AG08396 (cell line): ENCODE measurements around the gene EPHA5.
A peak's percentile ranks its signal among the peaks of the same experiment; 100 is the strongest.

Experiments
- DNase-seq: peaks from one replicate; pipeline ENCODE4 v3.0.0; 2012; ENCODE audit warnings: low spot score, mixed read lengths

The EPHA5 gene

DNA sequence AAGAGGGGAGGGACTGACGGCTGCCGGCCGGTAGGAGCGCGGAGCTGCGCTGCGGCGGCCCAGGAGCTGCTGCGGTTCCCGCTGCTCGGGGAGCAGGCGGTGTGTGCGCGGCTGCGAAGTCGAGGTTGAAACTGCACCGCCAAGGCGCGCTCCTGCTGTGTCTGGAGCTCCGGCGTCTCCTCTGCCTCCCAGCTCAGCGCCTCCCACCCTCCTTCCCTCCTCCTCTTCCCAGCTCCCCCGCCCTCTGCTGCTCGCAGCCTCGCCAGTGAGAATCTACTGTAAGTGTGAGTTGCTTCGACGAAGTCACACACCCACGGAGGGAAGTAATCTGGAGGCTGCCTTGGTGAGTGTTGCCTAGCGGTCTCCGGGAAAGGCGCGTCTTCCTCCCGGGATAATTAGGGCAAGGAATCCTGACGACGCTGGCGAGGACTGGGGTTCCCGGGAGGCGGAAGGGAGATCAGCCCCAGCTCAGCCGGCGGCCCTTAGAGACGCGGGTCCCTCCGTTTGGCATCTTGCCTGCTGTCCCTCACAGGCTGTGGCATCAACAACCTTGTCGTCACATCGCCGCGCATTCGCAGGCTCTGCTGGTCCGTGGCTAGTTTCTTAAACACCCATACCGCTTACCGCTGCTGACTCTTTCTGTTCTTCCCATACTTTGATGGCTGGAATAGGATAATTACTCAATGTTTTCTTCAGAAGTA lies at the start of gene EPHA5:
TSS of gene EPHA5 (minus strand) at position 159 of the 701 bp plus-strand sequence. CDS start 747 bp downstream, outside the sequence.
- peak; percentile 41 for DNase-seq

DNA sequence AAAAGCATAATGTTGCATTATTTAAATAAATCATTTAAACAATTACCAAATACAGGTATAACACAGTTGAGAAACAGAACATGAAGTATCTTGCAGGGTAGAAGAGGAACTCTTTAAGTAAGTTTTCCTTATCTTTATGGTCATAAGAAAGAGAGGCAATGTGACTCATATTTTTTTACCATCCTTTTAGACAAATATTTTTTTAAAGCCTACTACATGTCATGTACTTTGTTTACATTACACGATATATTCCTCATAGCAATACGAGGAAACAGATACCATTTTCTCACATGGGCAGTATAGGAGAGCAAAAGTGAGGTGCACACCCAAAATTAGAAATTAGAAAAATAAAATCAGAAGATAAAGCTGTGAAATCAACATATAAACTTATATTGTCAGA lies 49.3 kb upstream of the EPHA5 start:
- no peak for DNase-seq

DNA sequence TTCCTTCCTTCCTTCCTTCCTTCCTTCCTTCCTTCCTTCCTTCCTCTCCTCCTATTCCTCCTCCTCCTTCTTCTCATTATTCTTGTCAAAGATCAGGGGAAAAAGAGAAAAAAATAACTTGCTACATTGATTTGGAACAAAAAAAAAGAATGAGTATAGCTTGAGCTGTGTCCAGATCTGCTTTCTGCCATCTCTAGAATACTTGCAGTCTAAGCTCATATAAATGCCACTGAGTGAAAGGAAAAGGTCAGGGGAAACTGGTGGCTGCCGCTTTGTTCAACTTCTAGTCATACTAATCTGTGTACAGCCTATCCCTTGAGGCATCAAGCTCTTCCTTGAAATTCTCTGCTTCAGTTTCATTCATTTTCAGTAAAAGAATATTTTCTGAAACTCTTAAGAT lies 28.3 kb upstream of the EPHA5 start:
- DNase-seq = no peak

DNA sequence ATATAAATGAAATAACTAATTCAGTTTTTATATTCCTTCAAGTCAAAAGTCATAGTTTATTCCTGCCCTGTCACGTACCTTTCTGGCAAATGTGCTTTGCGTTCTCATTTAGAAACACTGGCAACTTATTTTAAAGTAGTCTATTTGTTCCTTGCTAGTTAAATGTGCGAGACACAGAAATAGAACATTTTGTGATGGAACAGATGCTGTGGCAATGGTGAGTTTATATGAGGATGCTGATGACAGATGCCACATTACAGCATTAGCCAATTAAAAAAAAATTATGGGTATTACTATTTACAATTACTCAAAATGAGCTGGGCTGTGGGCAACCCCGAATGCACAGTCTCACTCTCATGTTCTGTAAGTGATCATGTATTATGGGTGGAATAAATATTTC lies 26.1 kb upstream of the EPHA5 start:
- DNase-seq = no peak

DNA sequence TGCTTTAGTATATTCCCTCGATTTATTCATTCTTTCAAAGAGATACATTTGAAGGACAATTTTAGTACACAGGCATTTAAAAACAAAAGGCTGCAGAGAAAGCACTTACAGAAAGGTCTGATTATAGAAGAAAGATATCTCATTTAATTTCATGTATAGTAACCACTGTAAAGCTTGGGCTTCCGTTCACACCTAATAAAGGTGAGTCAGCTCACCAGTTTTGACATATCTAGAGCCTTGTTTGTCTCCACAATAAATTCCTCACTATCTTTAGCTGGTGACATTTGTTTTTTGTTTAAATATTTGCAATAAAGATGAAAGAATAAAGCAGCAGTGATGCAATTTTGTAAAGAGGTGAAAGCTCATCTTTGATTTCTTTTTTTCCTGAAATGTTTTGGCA lies 1.1 kb upstream of the EPHA5 start:
- no peak for DNase-seq

DNA sequence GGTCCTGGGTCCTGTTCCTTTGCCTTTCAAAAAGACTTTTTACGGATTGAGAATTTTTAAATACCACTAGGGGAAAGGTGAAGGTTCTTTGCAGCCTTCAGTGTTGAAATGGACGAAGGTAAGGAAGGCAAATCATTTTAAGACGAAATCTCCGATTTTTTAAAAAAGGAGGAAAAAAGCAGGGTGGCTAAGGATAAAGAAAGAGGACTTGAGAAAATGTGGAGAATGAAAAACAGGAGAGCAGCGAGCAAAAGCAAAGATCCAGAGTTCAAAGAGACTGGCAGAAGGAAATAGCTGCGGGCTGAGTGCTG lies 314 bp downstream of the EPHA5 start:
- DNase-seq = no peak

DNA sequence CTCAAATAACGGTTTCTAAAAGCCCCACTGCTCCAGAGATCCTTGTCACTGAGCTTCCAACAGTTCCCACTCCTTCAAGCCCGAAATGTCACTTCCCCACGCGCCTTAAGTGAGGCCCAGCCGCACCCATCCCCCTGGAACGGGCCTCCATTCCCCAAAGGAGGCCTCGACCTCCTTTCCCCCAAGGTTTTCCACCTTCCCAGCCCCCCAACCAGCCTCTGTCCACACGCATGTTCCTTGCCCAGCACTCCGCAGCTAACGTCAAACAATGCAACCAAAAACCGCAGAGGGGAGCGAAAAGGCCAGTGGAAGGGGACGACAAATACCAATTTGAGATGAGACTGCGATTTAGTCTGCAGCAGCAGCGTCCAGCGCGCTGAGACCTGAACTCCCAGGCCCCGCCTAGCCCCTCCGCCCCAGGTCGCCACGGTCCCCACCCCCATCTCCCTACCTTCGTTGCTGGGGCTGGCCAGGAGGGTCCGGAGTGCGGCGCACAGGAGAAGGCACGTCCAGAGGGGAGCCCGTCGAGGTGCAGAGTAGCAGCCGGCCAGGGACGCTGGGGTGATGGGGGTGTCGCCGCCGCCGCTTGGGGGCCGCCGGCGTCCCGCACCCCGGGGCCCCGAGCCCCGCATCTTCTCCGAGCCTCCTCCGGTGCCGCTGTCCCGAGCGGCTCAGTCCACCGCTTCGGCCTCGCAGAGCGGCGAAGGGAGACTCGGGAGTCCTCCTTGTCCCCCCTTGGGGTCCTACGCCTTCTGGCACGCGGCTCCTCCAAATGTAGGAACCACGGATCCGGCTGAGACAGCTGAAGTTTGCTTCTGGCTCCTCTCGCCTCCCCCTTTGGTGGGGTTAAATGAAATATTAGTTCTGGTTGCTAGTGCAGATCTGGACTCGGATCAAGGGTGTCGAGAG lies 924 bp downstream of the EPHA5 start:
- DNase-seq = peak; percentile 3

DNA sequence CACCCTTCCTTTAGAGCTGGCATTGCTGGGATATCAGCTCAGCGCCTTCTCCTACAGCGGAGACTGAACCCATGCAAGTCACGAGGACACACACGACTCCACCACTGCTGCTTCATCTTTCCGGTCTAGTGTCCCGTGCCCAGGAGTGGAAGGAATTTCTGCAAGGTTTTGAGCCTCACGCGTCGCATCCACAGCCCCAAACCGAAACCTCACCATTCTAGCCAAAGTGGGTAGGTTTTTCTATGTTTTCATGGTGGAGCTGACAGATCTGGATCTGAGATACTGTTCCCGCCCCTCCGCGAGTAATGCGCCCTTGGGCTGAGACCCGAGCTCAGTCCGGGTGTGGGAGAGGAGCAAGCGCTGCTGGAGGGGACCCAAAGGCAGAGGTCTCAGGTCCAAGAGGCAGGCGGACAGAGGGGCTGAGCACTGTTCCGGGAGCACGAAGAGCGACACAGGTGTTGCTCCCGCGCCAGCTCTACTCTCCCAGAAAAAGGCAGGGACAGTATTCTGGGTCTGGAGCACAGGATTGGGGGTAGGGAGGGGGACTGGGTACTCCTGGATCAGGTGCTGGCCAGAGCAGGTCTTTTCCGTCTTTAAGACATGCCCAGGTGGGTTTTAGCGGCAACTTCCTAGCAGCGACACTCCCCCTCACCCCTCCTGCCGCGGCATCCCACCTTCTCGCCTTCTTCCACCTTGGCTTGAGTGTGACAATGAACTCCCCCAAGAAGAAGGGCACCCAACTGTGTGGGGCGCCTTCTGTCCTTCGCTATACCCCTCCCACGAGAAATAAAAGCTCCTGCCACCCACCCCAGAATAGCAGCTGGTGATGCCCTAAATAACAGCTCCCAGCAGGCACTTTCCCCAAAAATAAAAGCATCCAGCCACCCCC lies 1.8 kb downstream of the EPHA5 start:
- peak; percentile 9 for DNase-seq

DNA sequence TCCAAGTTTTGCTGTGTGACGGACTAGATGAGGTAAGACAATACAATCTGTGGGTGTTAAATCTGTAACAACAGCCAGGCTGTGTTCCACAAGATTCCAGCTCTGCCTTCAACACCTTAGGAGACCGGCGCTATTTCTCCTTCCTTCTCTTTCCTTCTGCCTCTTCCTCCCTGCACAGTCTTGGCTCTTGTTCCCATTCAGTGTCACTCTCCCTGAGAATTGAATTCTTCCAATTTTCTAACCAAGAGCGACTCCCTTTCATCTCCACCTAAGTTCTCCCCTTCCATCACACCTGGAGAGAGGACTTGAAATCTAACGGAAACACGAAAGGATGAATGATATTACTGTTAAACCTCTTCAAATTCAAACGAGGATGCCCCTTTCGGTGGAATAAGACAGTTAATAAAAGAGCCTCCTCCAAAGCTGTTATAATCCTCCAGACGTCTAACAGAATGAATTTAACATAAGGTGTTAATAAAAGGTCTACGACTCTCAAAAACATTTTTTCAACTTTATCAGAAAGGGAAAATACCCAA lies 2.7 kb downstream of the EPHA5 start:
- DNase-seq = no peak

DNA sequence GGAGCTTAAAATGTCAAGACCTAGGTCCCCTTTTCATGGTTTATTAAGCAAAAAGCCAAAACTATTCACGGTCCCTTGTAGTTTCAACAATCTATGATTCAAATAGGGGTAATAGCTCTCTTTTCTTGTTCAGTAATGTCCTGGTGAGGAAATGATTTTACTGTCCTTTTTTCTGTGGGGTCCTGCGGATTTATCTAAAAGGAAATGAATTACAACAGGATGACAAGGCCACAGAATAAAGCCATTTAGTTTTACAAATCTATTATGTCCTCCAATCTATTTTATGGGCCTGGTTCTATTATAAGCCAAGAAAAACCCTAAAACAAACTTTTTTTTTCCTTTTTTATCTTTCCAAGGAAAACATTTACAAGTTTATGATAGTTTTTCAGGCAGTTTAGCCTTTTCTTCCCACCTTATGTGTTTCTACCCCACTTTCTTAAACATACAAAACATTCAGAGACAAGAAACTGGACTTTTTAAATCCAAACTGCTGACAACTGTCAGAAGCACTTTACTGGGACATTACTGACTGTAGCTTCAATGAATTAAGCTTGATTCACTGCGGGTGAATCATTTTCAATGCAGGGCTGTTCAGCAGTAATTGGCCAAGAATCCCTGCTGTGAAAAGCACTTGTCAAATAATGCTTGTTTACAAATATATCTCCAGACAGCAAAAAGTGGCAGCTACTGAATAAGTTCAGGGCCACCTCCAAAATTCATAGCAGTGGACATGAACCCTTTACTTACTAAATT lies 4.3 kb downstream of the EPHA5 start:
- peak; percentile 7 for DNase-seq

DNA sequence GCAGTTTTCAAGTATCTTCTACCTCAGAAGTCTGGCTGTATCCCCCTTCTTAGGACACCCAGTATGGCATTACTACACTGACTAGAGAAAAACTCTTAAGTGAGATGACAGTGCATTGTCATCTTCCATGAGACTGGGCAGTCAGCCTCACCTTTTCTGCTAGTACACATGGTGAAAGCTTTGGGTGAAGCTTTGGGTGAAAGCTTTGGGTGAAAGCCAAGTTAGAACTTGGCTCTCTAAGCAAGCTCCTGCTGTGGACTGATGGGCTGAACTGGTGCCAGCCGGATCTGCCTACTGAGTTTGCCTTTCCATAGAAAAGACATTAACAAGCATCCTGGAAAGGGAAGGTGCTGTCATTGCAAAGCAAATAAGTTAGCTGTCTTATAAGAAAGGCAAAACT lies 8.8 kb downstream of the EPHA5 start:
- DNase-seq = no peak

DNA sequence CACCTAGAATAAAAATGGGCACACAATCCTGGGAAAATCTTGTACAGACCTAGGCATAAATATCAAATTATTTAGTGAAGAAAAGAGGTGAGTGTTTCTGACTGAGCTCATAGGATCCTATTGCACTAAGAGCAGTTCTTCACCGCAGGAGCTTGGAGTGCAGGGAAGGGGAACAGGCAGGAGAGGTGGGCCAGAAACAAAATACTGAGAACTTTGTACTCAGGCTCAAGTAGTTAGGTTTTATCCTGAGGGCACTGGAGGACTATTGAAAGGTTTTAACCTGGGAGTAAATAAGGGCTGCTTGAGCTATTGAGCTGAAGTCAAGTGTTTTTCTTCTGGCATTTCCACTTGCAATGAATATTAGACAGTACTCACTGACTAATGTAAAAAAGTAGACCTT lies 12.2 kb downstream of the EPHA5 start:
- no peak for DNase-seq

DNA sequence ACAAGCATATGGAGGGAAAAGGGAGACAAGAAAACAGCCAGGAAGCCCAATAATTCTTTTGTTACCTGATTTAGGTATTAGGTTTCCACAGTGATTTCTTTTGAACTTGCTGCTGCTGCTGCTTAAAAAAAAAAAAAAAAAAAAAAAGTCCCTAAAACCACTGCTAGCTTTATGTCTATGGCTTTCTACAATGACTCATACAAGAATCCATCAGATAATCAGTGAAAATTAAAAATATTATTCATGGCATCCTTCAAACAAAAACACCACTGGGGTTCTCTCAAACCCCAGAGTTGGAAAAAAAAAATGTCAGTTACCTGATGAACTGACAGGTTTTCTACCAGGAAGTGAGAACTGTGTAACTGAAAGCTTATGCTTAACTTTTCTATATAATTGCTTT lies 14.3 kb downstream of the EPHA5 start:
- no peak for DNase-seq

DNA sequence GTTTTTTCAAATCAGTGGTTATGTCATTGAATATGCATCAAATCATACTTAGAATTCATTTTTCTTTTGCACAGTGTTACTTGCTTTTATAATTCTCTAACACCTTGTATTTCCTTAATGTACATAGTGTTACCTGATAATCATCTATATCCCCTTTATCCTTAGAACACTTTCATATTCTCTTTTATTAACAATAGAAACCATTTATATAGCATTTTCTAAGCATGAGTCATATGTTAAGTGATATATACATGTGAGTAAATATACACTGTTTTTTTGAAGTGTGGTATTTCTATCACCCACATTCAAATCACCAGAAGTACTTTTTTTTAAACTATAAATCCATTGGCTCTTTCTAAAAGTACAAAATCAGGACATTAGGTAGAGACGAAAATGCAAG lies 15.3 kb downstream of the EPHA5 start:
- DNase-seq = no peak

DNA sequence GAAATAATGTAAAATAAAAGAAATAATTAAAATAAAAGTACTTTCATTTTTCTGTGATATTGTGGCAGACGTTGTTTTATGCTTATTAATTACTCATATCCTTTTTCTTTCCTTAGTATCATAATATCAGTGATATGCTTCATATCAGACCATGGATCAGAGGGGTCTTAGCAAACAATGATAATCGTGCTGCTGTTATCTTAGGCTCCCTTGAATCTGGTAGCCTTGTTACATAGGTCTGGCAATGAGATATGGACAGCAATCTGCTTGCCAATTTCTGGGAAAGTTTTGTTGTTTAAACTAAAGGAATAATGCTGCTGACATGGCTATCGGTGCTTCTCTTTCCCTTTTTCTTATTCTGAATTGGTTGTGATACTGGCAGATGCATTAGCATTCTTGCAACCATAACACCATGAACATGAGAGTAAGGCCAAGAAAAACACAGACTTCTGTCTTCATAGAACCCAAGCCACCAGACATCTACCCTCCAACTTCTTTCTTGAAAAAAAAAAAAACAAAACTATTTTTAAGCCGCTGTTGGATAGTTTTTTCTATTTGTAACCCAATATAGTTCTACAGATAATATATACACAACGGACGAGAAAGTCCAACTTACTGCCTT lies 16.4 kb downstream of the EPHA5 start:
- no peak for DNase-seq

DNA sequence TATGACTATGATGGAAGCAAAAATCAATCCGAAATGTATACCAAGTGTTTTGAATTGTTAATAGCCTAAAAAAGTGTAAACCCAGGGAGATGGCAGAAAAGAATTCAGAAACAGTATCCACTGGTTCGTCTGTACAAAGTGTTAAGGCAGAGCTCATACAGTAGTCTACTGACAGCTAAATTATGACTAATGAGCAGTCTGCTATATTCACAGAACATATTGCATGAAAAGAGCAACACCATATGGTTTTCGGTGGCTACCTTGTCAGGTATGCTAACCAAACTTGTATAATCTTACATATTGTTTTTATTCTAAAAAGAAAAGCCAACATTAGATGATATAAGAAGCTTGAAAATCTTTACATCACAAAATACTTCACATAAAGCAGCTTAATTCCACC lies 18.5 kb downstream of the EPHA5 start:
- no peak for DNase-seq

DNA sequence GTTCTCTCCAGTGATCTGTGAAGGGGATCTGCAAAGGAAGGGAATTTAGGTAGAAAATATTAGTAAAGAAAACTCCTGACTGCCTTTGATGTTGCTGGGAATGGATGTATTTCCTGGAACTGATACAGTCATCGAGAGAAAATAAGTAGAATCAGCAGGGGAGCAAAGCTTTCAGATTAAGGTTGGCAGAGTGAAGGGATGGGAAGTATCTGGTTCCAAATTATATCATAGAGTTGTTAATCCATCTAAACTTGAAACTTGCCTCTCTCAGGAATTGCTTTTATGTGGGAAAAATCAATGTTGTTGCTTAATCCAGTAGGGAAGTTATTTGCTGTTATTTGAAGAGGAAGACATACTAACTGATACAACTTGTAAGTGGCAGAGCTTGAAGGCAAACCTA lies 19.3 kb downstream of the EPHA5 start:
- DNase-seq = no peak

DNA sequence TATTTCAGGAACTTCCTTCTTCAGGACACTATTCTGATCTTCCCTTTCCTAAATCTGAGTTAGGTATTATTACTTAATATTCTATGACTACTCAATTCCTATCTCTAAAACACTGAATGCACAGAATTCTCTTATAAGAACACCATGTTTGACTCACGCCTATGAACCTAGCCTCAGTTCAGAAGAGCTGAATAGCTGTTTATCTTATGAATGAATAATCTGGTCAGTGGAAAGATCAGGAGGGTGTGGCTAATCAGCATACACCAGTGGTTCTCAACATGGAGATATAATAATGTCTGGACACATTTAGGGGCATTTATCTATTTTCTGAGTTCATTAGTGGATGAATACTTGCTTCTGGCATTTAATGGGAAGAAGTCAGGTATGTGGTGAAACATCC lies 24.2 kb downstream of the EPHA5 start:
- no peak for DNase-seq

DNA sequence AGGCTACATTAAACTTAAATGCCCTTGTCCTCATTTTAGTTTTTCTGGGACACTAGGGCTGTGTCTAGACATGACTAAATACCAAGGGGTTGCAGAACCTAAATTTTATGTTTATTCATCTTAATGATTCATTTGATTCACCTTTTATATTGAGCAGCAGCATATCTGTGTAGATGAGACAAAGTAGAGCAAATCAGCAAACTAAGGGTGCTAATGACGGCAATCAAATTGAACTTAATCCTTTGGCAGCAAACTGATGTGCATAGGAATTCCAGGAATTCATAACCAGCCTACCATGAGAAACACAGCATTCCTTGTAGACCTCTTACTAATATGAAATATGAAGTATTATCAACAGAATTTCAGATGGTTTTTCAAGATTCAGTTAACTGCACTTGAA lies 25.1 kb downstream of the EPHA5 start:
- DNase-seq = no peak

DNA sequence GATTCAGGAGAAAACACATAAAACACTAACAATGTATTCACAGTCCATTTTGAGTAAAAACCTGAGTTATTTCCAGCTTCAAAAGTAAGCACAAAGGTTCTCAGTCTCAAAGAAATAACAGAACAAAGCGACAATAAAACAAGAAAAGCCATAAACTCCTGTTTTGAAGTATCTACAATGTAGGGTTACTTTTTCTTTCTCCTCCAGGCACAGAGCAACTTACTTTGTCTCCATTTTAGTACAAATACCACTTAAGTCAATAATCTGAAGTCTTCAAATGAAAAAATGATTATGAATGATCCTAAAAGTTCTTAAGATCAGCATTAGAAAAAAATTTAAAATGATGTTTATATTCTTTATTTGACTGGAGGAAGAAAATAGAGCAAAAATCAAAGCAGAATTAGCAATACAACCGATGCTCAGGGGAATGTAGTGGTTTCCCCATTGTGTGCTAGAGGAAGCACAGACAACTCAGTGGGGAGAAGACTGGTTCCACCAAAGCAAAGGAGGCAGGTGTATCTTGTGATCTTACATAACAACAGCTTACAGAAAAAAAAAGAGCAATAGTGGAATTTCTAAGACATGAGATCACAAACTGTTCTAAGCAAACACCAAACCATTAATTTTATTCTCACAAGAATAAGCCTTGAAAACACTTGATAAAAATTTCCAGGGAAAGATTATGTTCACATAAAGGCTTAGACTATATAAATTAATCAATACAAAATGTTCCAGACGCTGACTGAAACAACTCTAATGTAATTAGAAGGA lies 35.1 kb downstream of the EPHA5 start:
- no peak for DNase-seq
